HG03064 (cell line): ENCODE results near the gene MGAT5B.

Experiments used
- ATAC-seq: cut with Tn5 transposase; IDR thresholded peaks from one replicate; pipeline ENCODE4 v1.9.1; 2021; ENCODE audit warnings: low read depth; ENCODE audit not compliant: unreplicated experiment

Gene MGAT5B

DNA sequence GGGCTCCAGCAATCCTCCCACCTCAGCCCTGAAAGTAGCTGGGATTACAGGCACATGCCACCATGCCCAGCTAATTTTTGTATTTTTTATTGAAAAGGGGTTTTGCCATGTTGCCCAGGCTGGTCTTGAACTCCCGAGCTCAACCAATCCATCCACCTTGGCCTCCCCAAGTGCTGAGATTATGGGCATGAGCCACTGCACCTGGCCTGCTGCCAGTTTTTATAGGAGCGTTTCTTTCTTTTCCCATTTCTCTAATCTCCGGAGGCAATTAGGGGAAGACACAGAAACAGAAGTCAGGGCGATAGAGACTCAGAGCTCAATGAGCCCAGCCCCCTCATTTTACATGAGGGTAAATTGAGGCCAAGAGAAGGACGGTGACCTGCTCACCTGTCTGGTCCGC is 10.4 kb downstream of the MGAT5B start:
- ATAC-seq = no peak

- no peak for ATAC-seq
These were observed 11.1 kb downstream of the MGAT5B start for GRCh38 chr17:76879254-76879653.

DNA sequence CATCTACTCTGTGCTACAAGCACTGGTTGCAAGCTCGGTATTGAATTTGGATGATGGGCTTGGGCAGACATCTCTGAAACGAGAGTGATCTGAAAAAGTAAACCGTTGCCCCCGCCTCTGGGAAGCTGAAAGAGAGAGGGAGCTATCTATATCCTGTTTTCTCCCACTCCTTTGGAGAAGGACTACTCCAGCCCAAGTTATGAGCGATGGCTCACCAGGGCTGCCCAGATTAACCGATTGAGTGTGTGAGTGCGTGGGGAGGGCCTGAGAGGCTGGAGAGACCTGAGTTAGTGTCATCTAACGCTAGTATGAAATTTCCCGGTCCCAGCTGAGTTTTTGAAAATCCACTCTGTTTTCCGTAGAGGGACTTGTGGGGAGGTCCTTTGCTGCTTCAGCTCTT is 11.5 kb downstream of the MGAT5B start:
- no peak for ATAC-seq

GRCh38 chr17:76880268-76880667 is 12.1 kb downstream of the MGAT5B start:
- no peak for ATAC-seq

- no peak for ATAC-seq
These were observed 12.8 kb downstream of the MGAT5B start for GRCh38 chr17:76880971-76881370.

- ATAC-seq = no peak
These were observed 13.2 kb downstream of the MGAT5B start for GRCh38 chr17:76881408-76881807.

DNA sequence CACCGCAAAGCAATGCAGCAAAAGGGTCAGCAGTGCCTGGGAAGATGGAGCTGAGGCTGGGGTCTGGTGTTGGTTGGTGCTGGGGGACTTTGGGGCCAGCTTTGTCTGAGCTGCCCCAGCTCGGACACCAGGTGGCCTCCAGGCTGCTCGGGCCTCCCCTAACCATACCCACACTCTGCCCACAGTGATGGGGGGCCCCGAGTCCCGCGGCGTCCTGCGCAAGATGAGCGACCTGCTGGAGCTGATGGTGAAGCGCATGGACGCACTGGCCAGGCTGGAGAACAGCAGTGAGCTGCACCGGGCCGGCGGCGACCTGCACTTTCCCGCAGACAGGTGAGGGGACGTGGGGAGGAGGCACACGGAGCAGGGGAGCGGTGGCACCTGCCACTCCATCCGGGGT is 13.8 kb downstream of the MGAT5B start:
- ATAC-seq = no peak

DNA sequence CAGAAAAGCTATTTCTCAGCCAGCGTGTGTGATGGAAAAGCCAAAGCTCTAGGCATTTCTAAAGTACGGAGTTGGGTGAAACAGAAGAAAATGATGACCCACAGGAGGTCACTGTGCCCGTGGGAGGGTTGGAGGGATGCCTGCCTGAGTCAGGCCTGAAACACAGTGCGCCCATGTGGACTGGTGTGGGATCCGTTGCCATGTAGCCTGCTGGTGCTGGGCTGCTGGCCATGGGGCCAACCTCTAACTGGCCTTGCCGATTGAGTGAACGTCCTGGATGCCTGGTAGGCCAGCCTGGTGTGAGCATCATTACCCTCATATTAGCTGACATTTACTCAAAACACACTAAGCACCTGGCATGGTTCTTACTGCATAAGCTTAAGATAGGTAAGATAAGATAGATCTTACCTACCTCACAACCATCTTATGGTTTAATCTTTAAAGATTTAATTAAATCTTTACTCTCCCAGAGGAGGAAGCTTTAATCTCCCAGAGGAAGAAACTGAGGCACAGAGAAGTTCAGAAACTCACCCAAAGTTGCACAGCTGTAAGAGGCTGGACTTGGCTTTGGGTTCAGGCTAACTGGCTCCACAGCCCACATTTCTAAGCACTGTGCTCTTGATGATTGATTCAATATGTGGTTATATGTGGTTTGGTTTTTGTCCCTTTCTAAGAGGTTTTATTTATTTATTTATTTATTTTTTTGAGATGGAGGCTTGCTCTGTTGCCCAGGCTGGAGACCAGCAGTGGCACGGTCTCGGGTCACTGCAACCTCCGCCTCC is 15.7 kb downstream of the MGAT5B start:
- no peak for ATAC-seq

GRCh38 chr17:76884995-76885893 is 17.0 kb downstream of the MGAT5B start:
- no peak for ATAC-seq

DNA sequence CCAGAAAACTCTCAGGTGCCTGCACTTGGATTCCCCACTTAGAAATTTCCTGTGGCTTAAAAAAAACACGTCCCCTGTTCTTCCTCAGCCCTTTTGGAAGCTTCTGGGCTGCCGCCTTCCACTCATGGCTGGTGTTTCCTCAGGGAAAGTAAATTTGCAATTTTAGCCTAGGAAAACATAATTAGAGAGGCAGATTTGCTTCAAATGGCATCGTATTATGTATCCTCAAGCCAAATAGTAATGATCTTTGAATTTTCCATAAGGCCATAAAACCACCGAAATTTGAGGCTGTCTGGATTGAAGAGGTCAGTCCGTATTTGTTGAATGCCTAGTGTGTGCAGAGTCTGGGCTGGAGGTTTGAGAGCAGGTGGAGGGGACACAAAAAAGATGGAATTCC is 17.7 kb downstream of the MGAT5B start:
- ATAC-seq = no peak

GRCh38 chr17:76886395-76886794 is 18.2 kb downstream of the MGAT5B start:
- no peak for ATAC-seq

DNA sequence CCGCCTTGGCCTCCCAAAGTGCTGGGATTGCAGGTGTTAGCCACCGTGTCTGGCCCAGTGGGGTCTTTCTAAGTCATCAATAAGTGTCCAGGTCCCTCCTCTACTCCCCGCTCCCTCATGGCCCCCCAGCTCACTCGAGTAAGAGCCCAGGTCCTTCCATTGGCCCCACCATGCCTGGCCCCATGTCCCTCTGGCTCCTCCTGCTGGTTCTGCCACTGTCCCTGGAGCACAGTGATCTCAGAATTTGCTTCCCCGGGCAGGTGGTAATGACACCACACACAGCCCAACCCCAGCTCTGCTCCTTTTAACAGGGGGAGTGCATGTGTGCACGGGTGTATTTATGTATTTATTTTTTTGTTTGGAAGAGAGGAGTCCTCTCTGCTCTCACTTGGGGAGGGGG is 19.6 kb downstream of the MGAT5B start:
- ATAC-seq = no peak

GRCh38 chr17:76888661-76889060 is 20.5 kb downstream of the MGAT5B start:
- no peak for ATAC-seq

GRCh38 chr17:76889323-76889722 is 21.1 kb downstream of the MGAT5B start:
- no peak for ATAC-seq

GRCh38 chr17:76892329-76892728 is 24.1 kb downstream of the MGAT5B start:
- ATAC-seq = no peak

DNA sequence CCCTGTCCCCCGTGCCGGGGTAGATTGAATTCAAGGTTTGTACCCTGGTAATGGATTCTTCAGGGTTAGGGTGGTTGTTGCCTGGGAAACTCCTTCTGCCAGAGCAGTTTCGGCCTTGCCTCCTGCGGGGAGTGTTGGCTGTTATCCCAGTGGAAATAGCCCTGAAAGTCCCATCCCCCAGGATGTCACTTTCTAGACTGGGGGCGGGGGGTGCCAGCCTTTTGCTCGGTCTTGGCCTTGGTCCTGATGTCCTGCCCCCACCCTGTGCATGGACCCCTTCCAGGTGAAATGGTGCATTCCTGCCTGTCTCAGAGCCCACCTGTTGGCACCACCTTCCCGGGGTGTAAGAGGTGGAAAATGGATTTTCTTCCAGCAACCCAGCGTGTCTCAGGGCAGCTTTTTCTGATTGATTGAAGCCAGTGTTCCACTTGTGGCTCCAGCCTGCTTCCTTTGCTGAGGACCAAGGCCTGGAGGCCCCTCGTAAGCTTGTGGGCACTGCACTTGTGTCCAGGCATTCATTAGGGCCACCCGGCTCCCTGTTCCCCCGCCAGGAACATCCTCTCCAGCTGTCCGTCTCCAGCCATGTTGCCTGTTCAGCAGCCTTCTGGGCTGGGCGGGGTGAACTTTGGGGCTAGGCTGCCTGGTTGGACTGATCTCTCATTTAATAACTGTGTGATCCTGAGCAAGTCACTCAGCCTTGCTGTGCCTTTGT is 25.6 kb downstream of the MGAT5B start:
- ATAC-seq = no peak

DNA sequence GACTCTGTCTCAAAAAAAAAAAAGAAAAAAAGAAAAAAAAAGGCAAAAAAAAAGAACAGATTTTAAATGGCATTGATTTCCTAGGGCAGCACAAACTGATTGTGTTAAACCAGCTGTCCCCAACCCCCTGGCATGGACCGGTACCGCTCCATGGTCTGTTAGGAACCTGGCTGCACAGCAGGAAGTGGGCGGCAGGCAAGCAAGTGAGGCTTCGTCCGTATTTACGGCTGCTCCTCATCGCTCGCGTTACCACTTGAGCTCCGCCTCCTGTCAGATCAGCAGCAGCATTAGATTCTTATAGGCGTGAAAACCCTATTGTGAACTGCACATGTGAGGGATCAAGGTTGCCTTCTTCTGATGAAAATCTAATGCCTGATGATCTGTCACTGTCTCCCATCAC is 26.6 kb downstream of the MGAT5B start:
- ATAC-seq = no peak

GRCh38 chr17:76897023-76897422 is 28.8 kb downstream of the MGAT5B start:
- ATAC-seq = no peak

- no peak for ATAC-seq
These were observed 31.2 kb downstream of the MGAT5B start for GRCh38 chr17:76899414-76899813.

DNA sequence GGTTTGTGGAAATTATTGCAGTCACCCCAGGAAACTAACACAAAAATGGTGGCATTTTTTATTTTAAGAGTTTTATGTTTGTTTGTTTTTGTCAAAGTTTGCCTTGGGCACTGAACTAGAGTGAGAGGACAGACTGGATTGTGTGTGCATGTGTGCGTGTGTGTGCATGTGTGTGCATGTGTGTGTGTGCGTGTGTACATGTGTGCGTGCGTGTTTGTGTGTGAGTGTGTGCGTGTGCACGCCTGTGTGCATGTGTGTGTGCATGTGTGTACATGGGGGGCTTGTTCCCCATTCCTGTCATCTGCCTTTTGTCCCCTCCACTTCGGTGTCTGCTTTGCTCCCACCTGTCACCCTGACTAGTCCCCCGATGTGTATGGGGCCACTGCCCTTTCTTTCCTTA is 32.5 kb downstream of the MGAT5B start:
- ATAC-seq = no peak

- no peak for ATAC-seq
These were observed 33.5 kb downstream of the MGAT5B start for GRCh38 chr17:76901542-76902197.
